Measurements from ENCODE around the gene ANKS1A. TPM values are rescaled to one million over a fixed set of nuclear protein-coding genes. Genes with fewer than 3 reads are reported as not detected.

ANKS1A gene
- total and polyA plus RNA-seq, 2 experiments from 2014 or later = 12.1 to 31.9 TPM

DNA sequence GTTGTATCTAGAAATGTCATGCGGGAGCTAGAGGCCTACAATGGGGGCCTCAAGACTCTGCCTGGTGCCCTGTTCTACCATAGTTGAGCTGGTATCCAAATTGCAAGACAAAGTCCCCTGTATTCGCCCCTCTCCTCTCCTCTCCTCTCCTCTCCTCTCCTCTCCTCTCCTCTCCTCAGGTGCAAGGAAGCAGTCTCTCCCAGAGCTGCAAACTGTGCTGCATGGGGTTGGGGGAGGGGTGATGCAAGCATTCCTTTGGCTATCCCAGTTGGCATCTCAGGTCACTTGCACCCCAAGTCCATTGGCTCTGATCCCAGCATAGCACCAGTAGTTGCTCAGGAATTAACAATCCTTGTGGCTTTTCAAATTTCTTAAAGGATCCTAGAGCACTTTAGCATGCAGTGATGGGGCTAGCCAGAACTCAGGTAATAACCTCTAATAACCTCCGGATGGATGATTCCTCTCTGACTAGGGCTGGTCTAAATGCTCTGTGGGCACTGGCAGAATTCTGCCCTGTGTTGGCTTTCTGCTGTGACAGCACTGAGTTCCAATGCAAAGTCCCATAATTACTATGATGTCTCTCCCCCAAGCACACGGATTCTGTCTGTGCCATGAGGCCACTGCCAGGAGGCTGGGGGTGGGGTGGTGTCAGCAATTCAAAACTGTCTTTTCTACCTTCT, 36.5 kb upstream of the ANKS1A start:
- Histone ChIP-seq H3K4me2 (no peak overlapping the region), H3F3A (replicated peaks; ENCODE audit: low read depth) (no peaks in the 10 kb centered on the region), H3K9me2 (ENCODE audit: insufficient read depth) (no peaks in the 10 kb centered on the region), H3K4me3 (no peak overlapping the region), H2AFZ (no peak overlapping the region), H3K27ac (ENCODE audit: low read depth) (no peak overlapping the region), H3K36me3 (ENCODE audit: insufficient read depth) (peaks cover 14% of the 10 kb centered on the region), H3K4me1 (ENCODE audit: insufficient read depth) (no peaks in the 10 kb centered on the region), H4K20me1 (replicated peaks; ENCODE audit: insufficient read depth) (no peaks in the 10 kb centered on the region; the same call in 1 of the 2 replicates), H3K79me2 (replicated peaks; ENCODE audit: insufficient read depth) (no peaks in the 10 kb centered on the region), H3K27me3 (ENCODE audit: insufficient read depth) (no peaks in the 10 kb centered on the region)
- peak; percentile 35 for DNase-seq (ENCODE audit: low spot score)
- Mint-ChIP-seq H3K9me3 (no peaks in the 10 kb centered on the region), H3K36me3 (ENCODE audit: low read depth) (peaks cover 53% of the 10 kb centered on the region), H3K4me3 (peak overlapping the region; percentile 22; the same call in 1 of the 3 replicates), H3K4me1 (peaks cover 15% of the 10 kb centered on the region), H3K27me3 (ENCODE audit: insufficient read depth, low read depth, poor library complexity) (no peaks in the 10 kb centered on the region), H3K27ac (peak overlapping the region; percentile 94)
- TF ChIP-seq, protein P1, sequence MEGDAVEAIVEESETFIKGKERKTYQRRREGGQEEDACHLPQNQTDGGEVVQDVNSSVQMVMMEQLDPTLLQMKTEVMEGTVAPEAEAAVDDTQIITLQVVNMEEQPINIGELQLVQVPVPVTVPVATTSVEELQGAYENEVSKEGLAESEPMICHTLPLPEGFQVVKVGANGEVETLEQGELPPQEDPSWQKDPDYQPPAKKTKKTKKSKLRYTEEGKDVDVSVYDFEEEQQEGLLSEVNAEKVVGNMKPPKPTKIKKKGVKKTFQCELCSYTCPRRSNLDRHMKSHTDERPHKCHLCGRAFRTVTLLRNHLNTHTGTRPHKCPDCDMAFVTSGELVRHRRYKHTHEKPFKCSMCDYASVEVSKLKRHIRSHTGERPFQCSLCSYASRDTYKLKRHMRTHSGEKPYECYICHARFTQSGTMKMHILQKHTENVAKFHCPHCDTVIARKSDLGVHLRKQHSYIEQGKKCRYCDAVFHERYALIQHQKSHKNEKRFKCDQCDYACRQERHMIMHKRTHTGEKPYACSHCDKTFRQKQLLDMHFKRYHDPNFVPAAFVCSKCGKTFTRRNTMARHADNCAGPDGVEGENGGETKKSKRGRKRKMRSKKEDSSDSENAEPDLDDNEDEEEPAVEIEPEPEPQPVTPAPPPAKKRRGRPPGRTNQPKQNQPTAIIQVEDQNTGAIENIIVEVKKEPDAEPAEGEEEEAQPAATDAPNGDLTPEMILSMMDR (conservative IDR thresholded peaks at IDR 0.05; ENCODE audit: low read depth in 2 of 2) = no peak
- peak; percentile 78 for ATAC-seq

DNA sequence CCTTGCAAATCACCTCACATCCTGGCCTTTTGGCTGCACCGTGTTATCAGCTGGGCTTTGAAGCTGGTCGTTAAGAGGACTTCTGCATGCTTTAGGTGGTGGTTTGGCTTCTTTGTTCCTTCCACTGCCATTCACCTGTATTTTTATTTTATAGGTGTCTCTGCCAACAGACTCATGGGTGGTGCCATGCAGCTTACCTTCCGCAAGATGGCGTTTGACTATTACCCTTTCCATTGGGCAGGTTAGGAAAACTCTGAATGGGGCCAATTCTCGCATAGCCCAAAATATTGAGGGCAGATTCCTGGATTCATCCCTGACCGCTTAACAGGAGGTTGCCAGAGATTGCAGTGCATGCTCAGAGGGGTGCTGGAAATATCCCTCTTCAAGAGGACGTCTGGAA, 33.6 kb upstream of the ANKS1A start:
- peak; percentile 38 for ATAC-seq
- Histone ChIP-seq H3K27me3 (ENCODE audit: insufficient read depth) (no peaks in the 10 kb centered on the region), H3F3A (replicated peaks; ENCODE audit: low read depth) (no peaks in the 10 kb centered on the region), H2AFZ (no peak overlapping the region), H3K4me2 (no peak overlapping the region), H3K79me2 (replicated peaks; ENCODE audit: insufficient read depth) (no peaks in the 10 kb centered on the region), H4K20me1 (replicated peaks; ENCODE audit: insufficient read depth) (no peaks in the 10 kb centered on the region; the same call in 1 of the 2 replicates), H3K27ac (ENCODE audit: low read depth) (no peak overlapping the region), H3K4me1 (ENCODE audit: insufficient read depth) (no peaks in the 10 kb centered on the region), H3K9me2 (ENCODE audit: insufficient read depth) (no peaks in the 10 kb centered on the region), H3K36me3 (ENCODE audit: insufficient read depth) (peaks cover 18% of the 10 kb centered on the region), H3K4me3 (no peak overlapping the region)
- peaks cover 72% of the 10 kb centered on the region for H3K36me3 Mint-ChIP-seq (ENCODE audit: low read depth)
- no peak for TF ChIP-seq ZNF114 (CRISPR knock-in tag; IDR thresholded peaks at IDR 0.05)
- no peak for TF ChIP-seq JUNB (IDR thresholded peaks at IDR 0.05; ENCODE audit: unreplicated experiment)
- TF ChIP-seq, protein P1 (conservative IDR thresholded peaks at IDR 0.05; ENCODE audit: low read depth in 2 of 2) = peak; percentile 64 to 74
- TF ChIP-seq NANOG (IDR thresholded peaks at IDR 0.05; ENCODE audit: borderline replicate concordance) = no peak
- no peak for TF ChIP-seq CREB1 (CRISPR knock-in tag; IDR thresholded peaks at IDR 0.05; ENCODE audit: low read depth)
- no peak overlapping the region for H3K4me3 Mint-ChIP-seq
- no peak overlapping the region for H3K27ac Mint-ChIP-seq
- H3K27me3 Mint-ChIP-seq (ENCODE audit: insufficient read depth, low read depth, poor library complexity) = no peaks in the 10 kb centered on the region
- DNase-seq (ENCODE audit: low spot score) = peak; percentile 63
- H3K4me1 Mint-ChIP-seq = peaks cover 15% of the 10 kb centered on the region
- no peaks in the 10 kb centered on the region for H3K9me3 Mint-ChIP-seq

All from GM23338 (cell line).